HepG2 (cell line): ENCODE data around the gene RNF4. TPM values are rescaled to one million over a fixed set of nuclear protein-coding genes. Genes with fewer than 3 reads are reported as not detected.

Experiments used
- FOXA3 ChIP-seq: IDR thresholded peaks from 2 replicates; pipeline ENCODE4 v1.6.1; 2016; ENCODE audit warnings: missing genetic modification reagents, missing compliant biosample characterization
- FOXP1 ChIP-seq, 2 experiments: fragments of 450-650 bp in 1 of 2; IDR thresholded peaks; 2 replicates each; pipeline ENCODE4 v1.6.1; 2017 to 2018; ENCODE audit warnings: antibody characterized with exemption in 1 of 2
- HMG20B ChIP-seq: conservative IDR thresholded peaks from 2 replicates; pipeline ENCODE4 v1.6.1; 2016; ENCODE audit warnings: missing genetic modification reagents, missing compliant biosample characterization
- KLF12 ChIP-seq: sonication (generic); formaldehyde crosslinking; IDR thresholded peaks from 2 replicates; pipeline ENCODE4 v1.4.0; 2020; ENCODE audit warnings: missing genetic modification reagents, borderline replicate concordance
- KLF16 ChIP-seq, 2 experiments: sonication (generic) in 1 of 2; formaldehyde crosslinking in 1 of 2; IDR thresholded peaks; 2 replicates each; pipeline versions ENCODE4 v1.6.1 to v1.8.0; 2016 to 2023; ENCODE audit warnings: missing genetic modification reagents in 2 of 2, missing compliant biosample characterization in 1 of 2
- NFE2L2 ChIP-seq: fragments of 150-350 bp; IDR thresholded peaks from 2 replicates; pipeline ENCODE4 v1.6.1; 2014; ENCODE audit warnings: low read length
- ONECUT2 ChIP-seq: sonication (generic); formaldehyde crosslinking; IDR thresholded peaks from 2 replicates; pipeline ENCODE4 v1.4.0; 2020; ENCODE audit warnings: missing genetic modification reagents
- PHF20 ChIP-seq: sonication (generic); formaldehyde crosslinking; IDR thresholded peaks from 2 replicates; pipeline ENCODE4 v1.5.0; 2020; ENCODE audit warnings: mild to moderate bottlenecking, missing genetic modification reagents
- SIX1 ChIP-seq: sonication (generic); formaldehyde crosslinking; IDR thresholded peaks from 2 replicates; pipeline ENCODE4 v1.4.0; 2020; ENCODE audit warnings: missing genetic modification reagents, borderline replicate concordance
- SMAD1 ChIP-seq: sonication (generic); formaldehyde crosslinking; IDR thresholded peaks from 2 replicates; pipeline ENCODE4 v1.4.0; 2020; ENCODE audit warnings: missing genetic modification reagents, low read depth, mild to moderate bottlenecking, borderline replicate concordance
- SP4 ChIP-seq: sonication (generic); formaldehyde crosslinking; IDR thresholded peaks from 2 replicates; pipeline ENCODE4 v1.8.1; 2023; ENCODE audit warnings: mild to moderate bottlenecking, missing genetic modification reagents
- SRSF1 ChIP-seq: fragments of 200-400 bp; formaldehyde crosslinking; optimal IDR thresholded peaks from 2 replicates; pipeline ENCODE3; 2017; ENCODE audit warnings: mild to moderate bottlenecking, low read depth, low read length, moderate library complexity
- TFAP4 ChIP-seq: sonication (generic); IDR thresholded peaks from 2 replicates; pipeline ENCODE4 v1.6.1; 2016; ENCODE audit warnings: low read depth, borderline replicate concordance
- TOPORS ChIP-seq: sonication (generic); formaldehyde crosslinking; IDR thresholded peaks from 2 replicates; pipeline ENCODE4 v1.8.0; 2023; ENCODE audit warnings: mild to moderate bottlenecking, missing genetic modification reagents
- ZBTB25 ChIP-seq: IDR thresholded peaks from 2 replicates; pipeline ENCODE4 v1.6.1; 2018; ENCODE audit warnings: missing genetic modification reagents
- ZFX ChIP-seq: sonication (generic); formaldehyde crosslinking; IDR thresholded peaks from 2 replicates; pipeline ENCODE4 v1.4.0; 2020; ENCODE audit warnings: mild to moderate bottlenecking, low read depth, missing genetic modification reagents, moderate library complexity
- ZFYVE20 ChIP-seq: sonication (generic); formaldehyde crosslinking; IDR thresholded peaks from 2 replicates; pipeline ENCODE4 v1.8.0; 2023; ENCODE audit warnings: low read depth, mild to moderate bottlenecking, moderate library complexity, missing genetic modification reagents, borderline replicate concordance
- ZKSCAN1 ChIP-seq: fragments of 150-350 bp; IDR thresholded peaks from 2 replicates; pipeline ENCODE4 v1.6.1; 2014; ENCODE audit warnings: low read length
- ZNF639 ChIP-seq: conservative IDR thresholded peaks from 2 replicates; pipeline ENCODE4 v1.6.1; 2018; ENCODE audit warnings: missing genetic modification reagents
- ZNF775 ChIP-seq: sonication (generic); formaldehyde crosslinking; IDR thresholded peaks from 2 replicates; pipeline ENCODE4 v1.4.0; 2020; ENCODE audit warnings: missing genetic modification reagents, mild to moderate bottlenecking, moderate library complexity, borderline replicate concordance
- ZNF777 ChIP-seq: sonication (generic); formaldehyde crosslinking; IDR thresholded peaks from 2 replicates; pipeline ENCODE4 v1.4.0; 2020; ENCODE audit warnings: missing genetic modification reagents
- ZNF782 ChIP-seq: sonication (generic); formaldehyde crosslinking; IDR thresholded peaks from 2 replicates; pipeline ENCODE4 v1.4.0; 2020; ENCODE audit warnings: missing genetic modification reagents, mild to moderate bottlenecking, borderline replicate concordance
- ZNF784 ChIP-seq: sonication (generic); formaldehyde crosslinking; IDR thresholded peaks from 2 replicates; pipeline ENCODE4 v1.5.1; 2020; ENCODE audit warnings: missing genetic modification reagents, mild to moderate bottlenecking, borderline replicate concordance
- ZNF879 ChIP-seq: sonication (generic); formaldehyde crosslinking; IDR thresholded peaks from 2 replicates; pipeline ENCODE4 v1.8.1; 2023; ENCODE audit warnings: missing genetic modification reagents
- ZNF883 ChIP-seq: sonication (generic); formaldehyde crosslinking; IDR thresholded peaks from 2 replicates; pipeline ENCODE4 v1.5.1; 2020; ENCODE audit warnings: mild to moderate bottlenecking, missing genetic modification reagents; ENCODE audit errors: not compliant biosample characterization
- ZSCAN21 ChIP-seq: sonication (generic); formaldehyde crosslinking; IDR thresholded peaks from 2 replicates; pipeline ENCODE4 v1.8.0; 2022; ENCODE audit warnings: mild to moderate bottlenecking, missing genetic modification reagents, moderate library complexity, borderline replicate concordance
- polyA plus RNA-seq, 8 experiments: library from polyadenylated mRNA; depleted of rRNA in 3 of 8; stranded (reverse) in 7 of 8; unstranded in 1 of 8; fragments of >200 nt; fragmentation: Illumina TruSeq in 4 of 8; extraction: Trizol in 4 of 8; gene quantifications; 2 replicates each; pipeline versions ENCODE4 v1.2.1 to v1.2.3, GENCODE V29; 2011 to 2016; ENCODE audit warnings: low read depth in 4 of 8, missing spikeins in 1 of 8, mixed read lengths in 1 of 8; ENCODE audit not compliant: insufficient read depth in 1 of 8
- total RNA-seq, 5 experiments: library from RNA; depleted of rRNA; stranded (reverse); fragments of >200 nt; fragmentation: Illumina TruSeq; extraction: Trizol; gene quantifications; 2 replicates each; pipeline ENCODE4 v1.2.3, GENCODE V29; 2016; ENCODE audit warnings: low read depth in 1 of 5

RNF4 gene
- total and polyA plus RNA-seq, 2 of the 13 experiments (the other 11 are each of a cell fraction or from before 2014, with no cell fraction given), result 38.1 to 45.1 TPM

- TF ChIP-seq ZBTB25 (CRISPR knock-in tag) (0 out of 2 replicates have a peak, but pooled peaks have one; percentile 18), ZSCAN21 (CRISPR knock-in tag) (0 out of 2 replicates have a peak, but pooled peaks have one; percentile 37), ZNF777 (0 out of 2 replicates have a peak, but pooled peaks have one; percentile 32), ZNF883 (CRISPR knock-in tag) (peak; percentile 46), SRSF1 (peak; percentile 20), FOXA3 (no peak), ZNF879 (CRISPR knock-in tag) (no peak), PHF20 (0 out of 2 replicates have a peak, but pooled peaks have one; percentile 22), KLF12 (0 out of 2 replicates have a peak, but pooled peaks have one; percentile 55), ZNF775 (CRISPR knock-in tag) (no peak), ZFYVE20 (no peak), SP4 (CRISPR knock-in tag) (0 out of 2 replicates have a peak, but pooled peaks have one; percentile 19), KLF16 (CRISPR knock-in tag; IDR thresholded peaks at IDR 0.05) (peak in 1 of 2 experiments; percentile 30; a peak in 1 of 4 replicates), FOXP1 (IDR thresholded peaks at IDR 0.05) (no peak), FOXP1 (CRISPR knock-in tag; IDR thresholded peaks at IDR 0.05) (no peak), ZKSCAN1 (no peak), ZFX (CRISPR knock-in tag) (peak; percentile 65), ZNF639 (CRISPR knock-in tag) (no peak), SMAD1 (CRISPR knock-in tag) (no peak), ZNF784 (no peak), TFAP4 (peak; percentile 81), SIX1 (CRISPR knock-in tag) (no peak), ZNF782 (CRISPR knock-in tag) (0 out of 2 replicates have a peak, but pooled peaks have one; percentile 34), NFE2L2 (no peak), TOPORS (no peak), ONECUT2 (CRISPR knock-in tag) (no peak), HMG20B (CRISPR knock-in tag) (no peak)
Measured at GRCh38 chr4:2537011-2537830, 68.3 kb downstream of the RNF4 start (continued).
